Activated effector memory CD4-positive, alpha-beta T cell treated with Interleukin-2 at 50 U/mL for 16 hours (primary cell): ENCODE data around the gene FAT2.

Experiments
- DNase-seq: peaks from one replicate; pipeline ENCODE4 v3.0.0-alpha.2; 2020

FAT2 gene

DNA sequence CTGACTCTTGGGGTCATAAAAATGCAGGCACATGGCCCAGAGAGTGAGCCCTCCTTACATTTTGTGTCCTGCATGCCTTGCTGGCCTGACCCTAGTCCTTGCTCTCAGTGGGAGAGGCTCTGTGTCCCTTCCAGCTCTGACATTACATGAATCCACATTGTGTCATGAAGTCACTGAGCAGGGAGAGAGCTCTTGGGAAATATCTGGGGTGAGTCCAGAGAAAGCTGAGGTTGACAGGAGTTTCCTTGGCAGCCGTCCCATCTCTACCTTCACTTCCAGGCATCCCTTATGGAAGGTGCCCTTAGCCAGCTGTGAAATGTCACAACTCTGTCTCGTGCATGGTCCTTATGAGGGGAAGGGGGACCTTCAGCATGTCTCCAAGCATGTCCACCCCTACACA is 41.0 kb downstream of the FAT2 start:
- DNase-seq: no peak

DNA sequence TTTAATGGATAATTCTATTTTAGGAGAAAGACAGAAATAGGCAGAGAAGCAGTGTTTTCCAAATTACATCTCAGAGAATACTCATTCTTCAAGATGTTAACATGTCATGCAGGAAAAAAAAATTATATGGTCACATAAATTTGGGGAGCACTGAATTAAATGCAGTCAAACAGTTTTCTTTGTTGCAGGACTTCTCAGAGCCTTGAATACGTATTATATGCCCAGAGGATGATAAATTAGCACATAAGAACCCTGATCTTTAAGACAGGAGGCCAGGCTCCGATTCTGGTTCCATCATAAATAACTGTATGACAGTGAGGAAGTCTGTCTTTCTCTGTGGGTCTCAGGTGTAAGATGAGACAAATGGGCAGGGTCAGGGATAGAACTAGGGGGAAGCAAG is 41.4 kb downstream of the FAT2 start:
- no peak for DNase-seq

DNA sequence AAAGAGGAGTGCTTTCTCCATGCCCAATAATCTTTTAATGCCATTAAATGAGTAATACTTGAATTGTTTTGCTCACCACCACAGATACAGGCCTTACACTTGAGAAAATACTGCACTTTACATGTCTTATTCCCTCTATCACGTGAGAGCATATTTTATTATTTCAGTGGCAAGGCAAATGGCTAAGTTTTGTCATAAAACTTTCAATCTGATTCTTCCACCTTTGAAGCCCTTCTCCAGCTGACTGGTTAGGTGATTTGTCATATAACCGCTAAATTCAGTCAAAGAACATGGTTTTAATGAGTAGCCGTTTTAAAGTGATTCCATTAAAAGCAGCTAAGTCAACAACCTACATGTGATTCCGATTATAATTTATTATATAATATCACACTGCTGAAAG is 43.8 kb downstream of the FAT2 start:
- DNase-seq: no peak

DNA sequence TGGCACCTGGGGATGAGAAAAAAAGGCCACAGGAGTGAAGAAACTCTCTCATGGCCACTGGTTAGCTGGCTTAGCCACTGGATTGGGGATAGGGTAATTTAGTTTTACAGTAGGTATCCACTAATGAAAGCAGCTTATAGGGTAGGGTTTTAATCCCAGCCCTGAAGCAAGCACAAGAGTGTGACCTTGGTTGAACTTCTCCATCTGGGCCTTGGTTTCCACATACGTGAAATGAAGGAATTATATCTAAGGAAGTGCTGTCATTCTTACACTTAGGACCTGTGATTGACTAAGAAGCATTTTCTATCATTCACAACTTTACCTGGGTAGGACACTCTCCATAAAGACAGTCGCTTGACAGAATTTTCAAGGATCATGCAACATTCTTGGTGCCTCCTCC is 49.6 kb downstream of the FAT2 start:
- DNase-seq: no peak
